Left colon (tissue), 2 donors: ENCODE data around the gene CHKB. TPM values are rescaled to one million over a fixed set of nuclear protein-coding genes. Genes with fewer than 3 reads are reported as not detected.
"Not testable (repeated sequence)": the region's sequence is repeated elsewhere in the genome, so short reads cannot be mapped to it uniquely, and the experiment has no call there.

Experiments
- ATAC-seq: fragments of 200-7000 bp; cut with Tn5 transposase; one replicate; pipeline ENCODE4 v1.9.1; 2020; ENCODE audit warnings: mild to moderate bottlenecking, moderate library complexity
- DNase-seq, 2 donors: peaks; one replicate each; pipeline ENCODE4 v3.0.0-alpha.2; 2020
- intact Hi-C, 2 donors: fragments of 100-400 bp; cut with DNase I in 1 of 2; cut with micrococcal nuclease in 1 of 2; formaldehyde crosslinking; loops; one replicate each; pipeline versions ENCODE4 v1.11.2 to v1.14.0; 2022; cut with DNase I, micrococcal nuclease
- total RNA-seq, 2 donors: library from RNA; stranded (reverse); fragmentation: NEBNext Ultra II Directional; extraction: Animal tissue kit (Norgen Biotek cat#: 25700); gene quantifications; one replicate each; pipeline ENCODE4 v1.2.1, GENCODE V29; 2021
- donor health status: DM: no; HTN: no; CAD: no.
- donor health status: DM: yes; HTN: yes; CAD: no.

CHKB gene
- total RNA-seq, 2 donors from 2014 or later = 66.9 to 72.7 TPM

GRCh38 chr22:50542416-50542927, 40.2 kb downstream of the CHKB start:
- intact Hi-C loops = no loop called here
- ATAC-seq (no peak), DNase-seq (peak in 1 of 2 donors; percentile 39)

- intact Hi-C loops = not testable (repeated sequence)
- DNase-seq = peak in 1 of 2 donors; percentile 47
- peak; percentile 9 for ATAC-seq
These were observed 41.0 kb downstream of the CHKB start for GRCh38 chr22:50541667-50542026.

- intact Hi-C loops = no loop called here
- no peak for DNase-seq
- no peak for ATAC-seq
These were observed 42.3 kb downstream of the CHKB start for GRCh38 chr22:50540381-50540780.

DNA sequence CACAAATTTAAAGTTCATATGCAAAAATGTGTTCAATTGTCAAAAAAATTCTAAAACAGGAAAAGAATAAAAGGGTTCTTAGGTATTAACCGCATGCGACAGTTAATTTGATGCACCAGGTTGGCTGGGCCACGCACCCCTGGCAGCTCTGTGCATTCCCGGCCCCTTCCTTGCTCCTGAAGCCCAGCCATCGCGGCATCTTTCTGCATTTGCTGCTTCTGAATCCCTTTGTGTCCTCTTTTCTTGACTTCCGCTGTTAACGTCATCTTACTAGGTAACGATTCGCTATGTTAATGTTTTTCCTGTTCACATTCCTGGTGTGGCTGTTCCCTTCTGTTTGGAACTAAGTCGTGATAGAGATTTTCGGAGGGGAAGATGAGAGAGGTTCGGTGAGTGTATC, 44.9 kb downstream of the CHKB start:
- DNase-seq (no peak), ATAC-seq (no peak)
- intact Hi-C loops = no loop called here

GRCh38 chr22:50536226-50536625, 46.4 kb downstream of the CHKB start:
- ATAC-seq = no peak
- DNase-seq = no peak
- intact Hi-C loops = no loop called here

DNA sequence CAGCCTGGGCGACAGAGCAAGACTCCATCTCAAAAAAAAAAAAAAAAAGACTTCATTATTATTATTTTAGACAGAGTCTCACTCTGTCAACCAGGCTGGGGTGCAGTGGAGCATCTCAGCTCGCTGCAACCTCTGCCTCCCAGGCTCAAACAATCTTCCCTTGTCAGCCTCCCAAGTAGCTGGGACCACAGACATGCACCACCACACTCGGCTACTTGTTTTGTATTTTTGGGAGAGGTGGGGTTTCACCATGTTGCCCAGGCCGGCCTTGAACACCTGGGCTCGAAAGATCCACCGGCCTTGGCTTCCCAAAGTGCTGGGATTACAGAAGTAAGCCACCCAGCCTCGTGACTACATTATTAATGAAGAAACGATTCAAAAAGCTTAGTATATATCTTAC, 47.5 kb downstream of the CHKB start:
- ATAC-seq = no peak
- intact Hi-C loops = no loop called here

DNA sequence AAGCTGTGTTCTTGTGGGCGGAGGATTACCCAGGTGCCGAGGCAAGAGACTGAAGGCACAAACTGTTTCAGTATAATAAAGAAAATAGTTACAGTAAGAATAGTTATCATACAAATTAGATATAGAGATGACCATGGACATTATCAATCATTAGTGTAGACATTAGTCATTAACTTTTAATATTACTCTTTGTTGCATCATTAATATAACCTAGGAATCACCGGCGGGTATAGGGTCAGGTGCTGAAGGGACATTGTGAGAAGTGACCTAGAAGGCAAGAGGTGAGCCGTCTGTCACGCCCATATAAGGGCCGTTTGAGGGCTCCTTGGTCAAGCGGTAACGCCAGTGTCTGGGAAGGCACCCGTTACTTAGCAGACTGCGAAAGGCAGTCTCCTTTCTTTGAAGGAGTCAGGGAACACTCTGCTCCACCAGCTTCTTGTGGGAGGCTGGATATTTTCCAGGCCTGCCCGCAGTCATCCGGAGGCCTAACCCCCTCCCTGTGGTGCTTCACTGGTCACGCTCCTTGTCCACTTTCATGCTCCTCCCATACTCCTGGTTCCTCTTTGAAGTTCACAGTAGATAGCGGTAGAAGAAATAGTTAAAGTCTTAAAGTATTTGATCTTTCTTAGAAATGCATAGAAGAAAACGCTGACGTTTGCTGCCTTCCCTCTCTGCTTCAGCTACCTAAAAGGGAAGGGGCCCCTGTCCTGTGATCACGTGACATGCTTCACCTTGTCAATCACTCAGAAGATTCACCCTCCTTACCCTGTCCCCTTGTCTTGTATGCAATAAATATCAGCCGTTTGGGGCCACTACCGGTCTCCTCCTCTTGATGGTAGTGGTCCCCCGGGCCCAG, 48.6 kb downstream of the CHKB start:
- ATAC-seq, DNase-seq, intact Hi-C loops: not testable (repeated sequence)

More for the DNA sequence above, 47.5 kb downstream of the CHKB start:
- DNase-seq = no peak

DNA sequence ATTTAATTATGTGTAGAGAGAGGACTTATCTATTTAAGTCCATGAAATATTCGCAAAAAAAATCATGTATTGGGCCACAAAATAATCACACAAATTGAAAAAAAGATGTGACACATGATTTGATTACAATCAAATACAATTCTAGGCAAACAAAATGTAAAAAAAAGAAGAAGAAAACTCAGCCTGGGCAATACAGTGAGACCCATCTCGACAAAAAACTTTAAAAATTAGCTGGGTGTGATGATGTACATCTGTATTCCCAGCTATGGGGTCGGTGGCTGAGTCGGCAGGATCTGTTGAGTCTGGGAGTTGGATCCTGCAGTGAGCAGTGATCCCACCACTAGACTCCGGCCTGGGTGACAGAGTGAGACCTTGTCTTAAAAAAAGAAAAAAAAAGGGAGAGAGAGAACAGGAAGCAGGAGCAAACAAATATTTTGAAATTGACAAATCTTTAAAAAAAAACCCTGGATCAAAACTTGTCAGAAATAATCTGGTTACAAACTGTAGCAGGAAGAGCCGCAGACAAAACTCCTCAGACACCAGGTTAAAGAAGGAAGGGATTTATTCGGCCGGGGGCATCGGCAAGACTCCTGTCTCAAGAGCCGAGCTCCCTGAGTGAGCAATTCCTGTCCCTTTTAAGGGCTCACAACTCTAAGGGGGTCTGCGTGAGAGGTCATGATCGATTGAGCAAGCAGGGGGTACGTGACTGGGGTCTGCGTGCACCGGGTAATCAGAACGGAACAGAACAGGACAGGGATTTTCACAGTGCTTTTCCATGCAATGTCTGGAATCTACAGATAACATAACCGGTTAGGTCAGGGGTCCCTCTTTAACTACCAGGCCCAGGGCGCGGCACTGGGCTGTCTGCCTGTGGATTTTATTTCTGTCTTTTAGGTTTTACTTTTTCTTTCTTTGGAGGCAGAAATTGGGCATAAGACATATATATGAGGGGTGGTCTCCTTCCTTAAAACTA, 49.5 kb downstream of the CHKB start:
- intact Hi-C loops = no loop called here
- no peak for ATAC-seq
- DNase-seq = no peak

GRCh38 chr22:50531962-50532674, 50.5 kb downstream of the CHKB start:
- ATAC-seq (peak; percentile 42), DNase-seq (peak; percentile 79 to 86)
- intact Hi-C loops = no loop called here

GRCh38 chr22:50531546-50531961, 51.1 kb downstream of the CHKB start:
- intact Hi-C loops = no loop called here
- ATAC-seq = peak; percentile 44
- DNase-seq = peak; percentile 64 to 78

- DNase-seq = peak; percentile 92 to 94
- ATAC-seq = peak; percentile 59
- intact Hi-C loops = no loop called here
These were observed 51.6 kb downstream of the CHKB start for GRCh38 chr22:50530877-50531545.

DNA sequence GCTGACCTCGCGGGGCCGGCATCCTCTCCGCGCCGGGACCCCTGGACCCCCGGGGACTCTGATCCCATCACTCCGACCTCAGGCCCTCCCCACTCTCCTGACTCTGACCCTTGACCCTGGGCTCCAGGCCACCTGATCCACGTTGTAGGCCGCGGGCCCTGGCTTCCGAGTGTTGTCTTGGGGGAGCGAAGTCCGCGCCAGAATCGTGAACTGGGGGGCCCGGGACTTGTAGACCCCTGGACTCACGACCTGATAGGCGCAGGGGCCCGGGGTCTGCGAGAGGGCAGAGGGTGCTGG, 52.1 kb downstream of the CHKB start:
- DNase-seq (no peak), ATAC-seq (peak; percentile 2)
- intact Hi-C loops = no loop called here

DNA sequence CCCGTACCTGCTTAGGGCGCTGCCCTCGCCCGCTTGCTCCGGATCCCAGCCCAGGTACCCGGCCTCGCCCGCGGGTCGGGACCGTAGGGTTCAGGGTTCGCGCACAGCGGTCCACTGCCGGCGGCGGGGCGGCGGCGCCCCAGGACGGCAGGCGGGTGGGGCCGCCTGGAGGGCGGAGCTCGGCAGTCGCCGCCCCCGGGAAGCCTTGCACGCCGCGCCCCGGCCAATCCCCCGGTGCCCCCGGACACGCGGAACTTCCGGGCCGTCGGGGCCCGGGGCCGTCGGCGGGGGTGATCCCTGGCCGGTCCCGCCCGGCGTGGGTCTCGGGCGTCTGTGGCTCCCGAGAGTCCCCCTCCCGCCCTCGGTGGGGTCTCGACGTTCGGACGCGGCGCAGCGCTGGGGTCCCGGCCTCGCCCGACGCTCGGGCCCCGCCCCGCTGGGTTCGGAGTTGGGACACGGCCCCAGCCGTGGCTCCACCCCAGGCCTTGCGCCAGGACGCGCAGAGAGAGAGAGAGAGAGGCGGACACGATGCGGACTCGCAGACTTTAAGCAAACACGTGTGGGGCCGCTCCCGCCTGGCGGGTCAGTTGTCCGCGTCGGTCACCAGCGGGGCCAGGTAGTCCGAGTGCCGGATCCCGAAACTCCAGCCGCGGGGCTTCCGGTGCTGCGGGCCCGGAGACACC, 52.6 kb downstream of the CHKB start, which contains the start of gene TYMP:
TSS of gene TYMP (minus strand) at position 116 of the 683 bp plus-strand sequence. CDS start 303 bp downstream, outside the sequence.
- intact Hi-C loops = no loop called here
- DNase-seq (peak; percentile 87 to 88), ATAC-seq (peak; percentile 55)

- DNase-seq = peak in 1 of 2 donors; percentile 49
- intact Hi-C loops = no loop called here
- ATAC-seq = no peak
These were observed 53.2 kb downstream of the CHKB start for GRCh38 chr22:50529416-50529896.
